Measurements from ENCODE around the gene CHN1.

GRCh38 chr2:174996622-174997021, 8.6 kb downstream of the CHN1 start:
- TF ChIP-seq, protein P1, sequence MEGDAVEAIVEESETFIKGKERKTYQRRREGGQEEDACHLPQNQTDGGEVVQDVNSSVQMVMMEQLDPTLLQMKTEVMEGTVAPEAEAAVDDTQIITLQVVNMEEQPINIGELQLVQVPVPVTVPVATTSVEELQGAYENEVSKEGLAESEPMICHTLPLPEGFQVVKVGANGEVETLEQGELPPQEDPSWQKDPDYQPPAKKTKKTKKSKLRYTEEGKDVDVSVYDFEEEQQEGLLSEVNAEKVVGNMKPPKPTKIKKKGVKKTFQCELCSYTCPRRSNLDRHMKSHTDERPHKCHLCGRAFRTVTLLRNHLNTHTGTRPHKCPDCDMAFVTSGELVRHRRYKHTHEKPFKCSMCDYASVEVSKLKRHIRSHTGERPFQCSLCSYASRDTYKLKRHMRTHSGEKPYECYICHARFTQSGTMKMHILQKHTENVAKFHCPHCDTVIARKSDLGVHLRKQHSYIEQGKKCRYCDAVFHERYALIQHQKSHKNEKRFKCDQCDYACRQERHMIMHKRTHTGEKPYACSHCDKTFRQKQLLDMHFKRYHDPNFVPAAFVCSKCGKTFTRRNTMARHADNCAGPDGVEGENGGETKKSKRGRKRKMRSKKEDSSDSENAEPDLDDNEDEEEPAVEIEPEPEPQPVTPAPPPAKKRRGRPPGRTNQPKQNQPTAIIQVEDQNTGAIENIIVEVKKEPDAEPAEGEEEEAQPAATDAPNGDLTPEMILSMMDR (IDR thresholded peaks at IDR 0.05), result no peak
- TF ChIP-seq EZH2phosphoT487 (IDR thresholded peaks at IDR 0.05), result no peak

Measured in neural progenitor cell (in vitro differentiated cells).